Ectodermal cell (in vitro differentiated cells): ENCODE measurements around the gene YIF1A.
A peak's percentile ranks its signal among the peaks of the same experiment; 100 is the strongest.

Experiments used
- H3K27ac ChIP-seq: 2 replicates; pipeline ENCODE4 v1.7.0; 2013; ENCODE audit warnings: mild to moderate bottlenecking, low read depth, low read length; ENCODE audit not compliant: insufficient read depth, poor library complexity, severe bottlenecking
- H3K27me3 ChIP-seq: 2 replicates; pipeline ENCODE4 v1.7.0; 2013; ENCODE audit warnings: mild to moderate bottlenecking, low read length; ENCODE audit not compliant: insufficient read depth, control insufficient read depth, poor library complexity, severe bottlenecking
- H3K36me3 ChIP-seq: one replicate; pipeline ENCODE4 v1.7.0; 2013; ENCODE audit warnings: low read length; ENCODE audit not compliant: control insufficient read depth, insufficient read depth
- H3K4me1 ChIP-seq: one replicate; pipeline ENCODE4 v1.7.0; 2013; ENCODE audit warnings: low read length; ENCODE audit not compliant: control insufficient read depth, insufficient read depth
- H3K4me3 ChIP-seq: 2 replicates; pipeline ENCODE4 v1.7.0; 2013; ENCODE audit warnings: low read depth, low read length, control low read depth; ENCODE audit not compliant: insufficient read depth
- H3K9me3 ChIP-seq: 2 replicates; pipeline ENCODE4 v1.7.0; 2013; ENCODE audit warnings: mild to moderate bottlenecking, low read length, moderate library complexity; ENCODE audit not compliant: control insufficient read depth
- WGBS, 2 experiments: methylation state at CpG; one replicate each; pipeline ENCODE4 v1.1.7; 2013; ENCODE audit warnings: missing lambda C conversion rate in 2 of 2; 5-methylcytosine and 5-hydroxymethylcytosine counted together

YIF1A gene

GRCh38 chr11:66284526-66285078 is 4.3 kb downstream of the YIF1A start:
- no peak overlapping the region for H3K4me3 ChIP-seq
- H3K9me3 ChIP-seq, result no peaks in the 10 kb centered on the region
- 95 to 96% methylated on average over 16 of the region's 16 CpGs for WGBS, 2 experiments
- H3K4me1 ChIP-seq, result peaks cover 29% of the 10 kb centered on the region
- no peaks in the 10 kb centered on the region for H3K27me3 ChIP-seq
- H3K36me3 ChIP-seq, result peaks cover 9% of the 10 kb centered on the region
- no peak overlapping the region for H3K27ac ChIP-seq

DNA sequence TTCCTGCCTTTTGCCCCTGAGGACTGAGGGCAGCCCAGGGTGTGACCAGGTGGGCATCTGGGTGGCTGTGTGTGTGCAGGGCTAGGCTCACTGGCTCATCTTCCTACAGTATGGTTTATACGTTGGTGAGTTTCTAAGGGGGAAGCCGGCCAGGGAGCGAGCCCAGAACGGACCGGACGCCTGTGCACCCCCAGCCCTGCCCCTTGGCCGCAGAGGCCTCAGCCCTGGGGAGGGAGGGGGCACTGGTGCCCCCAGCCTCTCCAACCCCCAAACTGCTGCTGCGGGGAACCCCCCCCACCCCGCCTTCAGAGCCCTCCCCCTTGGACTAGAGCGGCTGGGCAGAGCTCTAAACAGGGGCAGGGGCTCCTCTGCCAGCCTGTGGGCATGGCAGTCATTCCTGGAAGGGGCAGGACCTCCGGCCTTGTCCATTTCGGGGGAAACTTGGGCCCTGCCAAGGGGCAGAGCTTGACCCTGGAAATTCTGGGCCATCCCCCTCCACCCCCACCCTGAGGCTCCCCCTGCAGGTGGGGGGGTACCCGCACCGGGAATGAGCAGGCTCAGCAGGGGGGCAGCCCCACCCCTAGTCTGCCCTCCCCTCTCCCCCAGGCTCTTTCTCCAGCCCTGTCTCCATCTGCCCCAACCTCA is 5.4 kb downstream of the YIF1A start:
- no peak overlapping the region for H3K27ac ChIP-seq
- no peaks in the 10 kb centered on the region for H3K27me3 ChIP-seq
- H3K4me1 ChIP-seq, result peaks cover 36% of the 10 kb centered on the region
- H3K9me3 ChIP-seq, result no peaks in the 10 kb centered on the region
- peaks cover 9% of the 10 kb centered on the region for H3K36me3 ChIP-seq
- WGBS, 2 experiments, result 87 to 94% methylated on average over 14 of the region's 14 CpGs
- H3K4me3 ChIP-seq, result no peak overlapping the region

DNA sequence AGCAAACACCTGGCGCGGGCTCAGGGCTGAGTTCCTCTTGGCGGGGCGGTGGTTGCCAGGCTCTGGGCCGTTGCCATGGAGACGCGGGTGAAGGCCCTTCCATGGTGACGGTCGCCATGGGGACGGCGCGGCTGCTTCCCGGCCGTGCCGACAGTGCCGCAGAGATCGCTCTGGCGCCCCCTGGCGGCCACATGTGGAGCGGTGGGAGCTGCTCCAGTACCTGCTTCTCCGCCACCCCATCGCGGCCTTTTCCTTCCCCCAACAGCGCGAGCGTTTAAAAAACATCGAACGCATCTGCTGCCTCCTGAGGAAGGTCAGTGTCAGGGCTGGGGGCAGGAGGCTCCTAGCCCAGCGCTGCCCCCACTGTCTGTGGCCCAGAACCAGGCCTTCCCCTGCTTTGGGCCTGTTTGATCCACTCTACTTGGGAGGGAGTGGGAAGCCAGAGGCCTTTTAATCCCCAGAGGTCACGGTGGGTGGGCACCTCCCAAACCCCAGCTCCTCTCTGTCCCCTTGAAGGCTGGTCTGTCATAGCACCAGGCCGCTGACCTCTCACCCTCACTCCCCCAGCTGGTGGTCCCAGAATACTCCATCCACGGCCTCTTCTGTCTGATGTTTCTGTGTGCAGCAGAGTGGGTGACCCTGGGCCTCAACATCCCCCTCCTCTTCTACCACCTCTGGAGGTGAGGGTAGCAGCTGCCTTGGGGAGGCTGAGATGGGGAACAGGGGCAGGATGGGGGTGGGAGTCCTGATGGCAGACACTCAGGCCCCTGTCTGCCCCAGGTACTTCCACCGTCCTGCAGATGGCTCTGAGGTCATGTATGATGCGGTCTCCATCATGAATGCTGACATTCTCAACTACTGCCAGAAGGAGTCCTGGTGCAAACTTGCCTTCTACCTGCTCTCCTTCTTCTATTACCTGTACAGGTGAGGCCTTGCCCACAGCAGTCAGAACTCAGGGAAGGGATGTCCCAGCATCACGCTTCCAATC is 6.2 kb downstream of the YIF1A start:
- peaks cover 9% of the 10 kb centered on the region for H3K36me3 ChIP-seq

GRCh38 chr11:66281776-66282467 is 7.0 kb downstream of the YIF1A start:
- Histone ChIP-seq H3K27me3 (no peaks in the 10 kb centered on the region), H3K4me3 (no peak overlapping the region), H3K4me1 (peaks cover 40% of the 10 kb centered on the region), H3K9me3 (no peaks in the 10 kb centered on the region), H3K27ac (no peak overlapping the region), H3K36me3 (peaks cover 9% of the 10 kb centered on the region)
- 44 to 48% methylated on average over 20 of the region's 20 CpGs for WGBS, 2 experiments

More for the DNA sequence above, 6.2 kb downstream of the YIF1A start:
- peaks cover 36% of the 10 kb centered on the region for H3K4me1 ChIP-seq
- no peaks in the 10 kb centered on the region for H3K9me3 ChIP-seq
- H3K27ac ChIP-seq, result no peak overlapping the region
- no peaks in the 10 kb centered on the region for H3K27me3 ChIP-seq
- no peak overlapping the region for H3K4me3 ChIP-seq
- WGBS, 2 experiments, result 14 to 16% methylated on average over 34 to 35 of the region's 35 CpGs

- 75 to 78% methylated on average over 6 of the region's 6 CpGs for WGBS, 2 experiments
- Histone ChIP-seq H3K9me3 (no peaks in the 10 kb centered on the region), H3K4me1 (peaks cover 40% of the 10 kb centered on the region), H3K36me3 (peaks cover 12% of the 10 kb centered on the region), H3K4me3 (no peak overlapping the region), H3K27ac (no peak overlapping the region), H3K27me3 (no peaks in the 10 kb centered on the region)
Observed at GRCh38 chr11:66281001-66281400, 7.9 kb downstream of the YIF1A start.

DNA sequence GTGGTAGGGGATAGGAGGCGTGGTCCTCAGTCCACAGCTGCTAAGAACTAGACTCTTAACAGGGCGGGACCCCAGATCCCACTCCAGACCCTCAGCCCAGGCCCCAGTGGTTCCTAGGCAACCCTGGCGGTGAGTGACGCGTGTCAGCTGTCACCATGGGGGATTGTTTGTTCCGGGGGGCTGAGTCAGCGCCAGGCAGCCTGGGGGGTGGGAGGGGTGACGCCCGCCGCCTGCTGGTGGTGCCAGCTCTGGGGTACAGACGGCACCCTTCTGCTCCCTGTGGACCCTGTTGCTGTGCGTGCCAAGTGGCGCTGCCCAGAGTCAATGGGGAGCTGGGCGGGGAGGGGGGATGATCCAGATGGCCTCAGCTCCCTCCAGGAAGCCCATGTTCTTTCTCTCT is 8.5 kb downstream of the YIF1A start:
- 51 to 60% methylated on average over 14 of the region's 14 CpGs for WGBS, 2 experiments
- Histone ChIP-seq H3K9me3 (no peaks in the 10 kb centered on the region), H3K4me3 (no peak overlapping the region), H3K4me1 (peaks cover 40% of the 10 kb centered on the region), H3K27ac (no peak overlapping the region), H3K36me3 (peaks cover 18% of the 10 kb centered on the region), H3K27me3 (no peaks in the 10 kb centered on the region)

DNA sequence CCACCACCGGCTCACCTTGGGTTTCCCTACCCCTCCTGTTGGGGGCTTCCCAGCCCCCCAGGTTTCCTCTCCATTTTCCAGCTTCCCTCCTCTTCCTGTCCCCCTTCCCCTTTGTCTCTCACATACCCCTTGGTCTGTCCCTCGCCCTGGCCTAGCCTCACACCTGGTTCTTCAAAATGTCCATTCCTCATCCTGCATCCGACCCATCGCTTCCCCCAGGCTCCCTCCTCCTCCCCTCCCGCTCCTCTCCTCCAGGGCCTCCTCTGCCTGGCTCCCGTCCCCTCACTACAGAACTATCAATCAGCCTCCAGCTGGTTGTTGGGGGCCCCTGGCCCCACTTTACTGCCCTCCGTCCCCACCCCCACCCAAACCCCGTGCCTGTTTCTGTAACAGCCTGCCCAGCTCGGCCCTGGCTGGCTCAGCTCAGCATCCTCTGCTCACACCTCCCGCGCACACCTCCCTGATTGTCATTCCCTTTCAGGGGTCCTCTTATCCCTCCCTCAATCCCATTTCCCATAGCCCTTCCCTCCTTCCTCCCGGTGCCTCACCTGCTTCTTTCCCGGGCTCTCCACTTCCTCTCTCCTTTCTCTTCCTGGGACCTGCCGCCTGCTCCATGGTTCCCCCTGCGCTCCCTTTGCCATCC is 9.7 kb downstream of the YIF1A start:
- 30 to 31% methylated on average over 15 of the region's 15 CpGs for WGBS, 2 experiments
- Histone ChIP-seq H3K4me1 (peaks cover 40% of the 10 kb centered on the region), H3K27ac (no peak overlapping the region), H3K4me3 (peak overlapping the region; percentile 40), H3K27me3 (no peaks in the 10 kb centered on the region), H3K36me3 (peaks cover 22% of the 10 kb centered on the region), H3K9me3 (no peaks in the 10 kb centered on the region)

DNA sequence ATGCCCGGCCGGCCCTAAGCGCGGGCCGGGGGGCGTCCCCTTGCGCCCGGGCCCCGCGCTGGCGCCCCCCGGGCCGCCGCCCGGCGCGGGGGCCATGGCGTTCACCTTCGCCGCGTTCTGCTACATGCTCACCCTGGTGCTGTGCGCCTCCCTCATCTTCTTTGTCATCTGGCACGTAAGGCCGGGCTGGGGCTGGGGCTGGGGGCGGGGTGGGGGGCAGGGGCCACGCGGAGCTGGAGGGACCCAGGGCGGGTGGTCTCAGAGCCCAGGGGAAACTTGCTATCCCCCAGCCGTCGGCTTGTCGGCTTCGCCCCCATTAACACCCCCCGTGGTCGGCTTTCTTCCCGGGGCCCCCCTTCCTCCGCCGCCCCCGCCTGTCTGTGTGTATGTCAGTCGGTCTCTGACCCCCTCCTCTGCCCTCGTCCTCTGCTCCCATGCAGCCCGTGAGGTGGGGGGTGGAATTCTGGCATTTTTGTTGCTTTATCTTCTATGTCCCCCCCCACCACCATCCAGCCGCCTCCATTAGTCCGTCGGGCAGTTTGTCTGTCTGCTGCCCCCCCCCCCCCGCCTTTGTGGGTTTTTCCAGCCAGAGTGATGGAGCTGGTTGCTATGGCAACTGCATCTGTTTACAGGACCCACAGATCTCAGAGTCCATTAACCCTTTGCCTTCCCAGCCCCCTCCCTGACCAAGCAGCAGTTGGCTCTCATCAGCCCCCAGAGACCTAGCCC is 10.4 kb downstream of the YIF1A start:
- Histone ChIP-seq H3K4me3 (peak overlapping the region; percentile 40), H3K27me3 (no peaks in the 10 kb centered on the region), H3K36me3 (peaks cover 17% of the 10 kb centered on the region), H3K4me1 (peaks cover 40% of the 10 kb centered on the region), H3K9me3 (no peaks in the 10 kb centered on the region), H3K27ac (peak overlapping the region; percentile 20)
- 1% methylated on average over 41 to 42 of the region's 45 CpGs for WGBS, 2 experiments
